COR-L47 (cell line): ENCODE data around the gene TMEM126B.

ENCODE experiments used
- DNase-seq: peaks from one replicate; lab custom pipeline; 2025; lab: John Stamatoyannopoulos, UW

TMEM126B gene

GRCh38 chr11:85682330-85683305 is 54.2 kb downstream of the TMEM126B start:
- DNase-seq = peak; percentile 36

- no peak for DNase-seq
These were observed 56.9 kb downstream of the TMEM126B start for GRCh38 chr11:85685125-85685819.

GRCh38 chr11:85685820-85686459 is 57.5 kb downstream of the TMEM126B start, which contains the start of gene CCDC89:
Gene CCDC89, minus strand, starts transcription at chr11:85686195. Its CDS starts 65 bp downstream, at chr11:85686130.
- DNase-seq = peak; percentile 96
